GM12872 (cell line): ENCODE data around the gene RAB40B.

Experiments used
- TF ChIP-seq, protein P1 (sequence below): IDR thresholded peaks from 3 replicates; pipeline ENCODE4 v1.5.1; 2011; ENCODE audit warnings: low read depth, mild to moderate bottlenecking, low read length, moderate library complexity; ENCODE audit not compliant: insufficient read depth

The RAB40B gene

GRCh38 chr17:82736511-82737185 is 38.1 kb upstream of the RAB40B start:
- TF ChIP-seq, protein P1, sequence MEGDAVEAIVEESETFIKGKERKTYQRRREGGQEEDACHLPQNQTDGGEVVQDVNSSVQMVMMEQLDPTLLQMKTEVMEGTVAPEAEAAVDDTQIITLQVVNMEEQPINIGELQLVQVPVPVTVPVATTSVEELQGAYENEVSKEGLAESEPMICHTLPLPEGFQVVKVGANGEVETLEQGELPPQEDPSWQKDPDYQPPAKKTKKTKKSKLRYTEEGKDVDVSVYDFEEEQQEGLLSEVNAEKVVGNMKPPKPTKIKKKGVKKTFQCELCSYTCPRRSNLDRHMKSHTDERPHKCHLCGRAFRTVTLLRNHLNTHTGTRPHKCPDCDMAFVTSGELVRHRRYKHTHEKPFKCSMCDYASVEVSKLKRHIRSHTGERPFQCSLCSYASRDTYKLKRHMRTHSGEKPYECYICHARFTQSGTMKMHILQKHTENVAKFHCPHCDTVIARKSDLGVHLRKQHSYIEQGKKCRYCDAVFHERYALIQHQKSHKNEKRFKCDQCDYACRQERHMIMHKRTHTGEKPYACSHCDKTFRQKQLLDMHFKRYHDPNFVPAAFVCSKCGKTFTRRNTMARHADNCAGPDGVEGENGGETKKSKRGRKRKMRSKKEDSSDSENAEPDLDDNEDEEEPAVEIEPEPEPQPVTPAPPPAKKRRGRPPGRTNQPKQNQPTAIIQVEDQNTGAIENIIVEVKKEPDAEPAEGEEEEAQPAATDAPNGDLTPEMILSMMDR: no peak

DNA sequence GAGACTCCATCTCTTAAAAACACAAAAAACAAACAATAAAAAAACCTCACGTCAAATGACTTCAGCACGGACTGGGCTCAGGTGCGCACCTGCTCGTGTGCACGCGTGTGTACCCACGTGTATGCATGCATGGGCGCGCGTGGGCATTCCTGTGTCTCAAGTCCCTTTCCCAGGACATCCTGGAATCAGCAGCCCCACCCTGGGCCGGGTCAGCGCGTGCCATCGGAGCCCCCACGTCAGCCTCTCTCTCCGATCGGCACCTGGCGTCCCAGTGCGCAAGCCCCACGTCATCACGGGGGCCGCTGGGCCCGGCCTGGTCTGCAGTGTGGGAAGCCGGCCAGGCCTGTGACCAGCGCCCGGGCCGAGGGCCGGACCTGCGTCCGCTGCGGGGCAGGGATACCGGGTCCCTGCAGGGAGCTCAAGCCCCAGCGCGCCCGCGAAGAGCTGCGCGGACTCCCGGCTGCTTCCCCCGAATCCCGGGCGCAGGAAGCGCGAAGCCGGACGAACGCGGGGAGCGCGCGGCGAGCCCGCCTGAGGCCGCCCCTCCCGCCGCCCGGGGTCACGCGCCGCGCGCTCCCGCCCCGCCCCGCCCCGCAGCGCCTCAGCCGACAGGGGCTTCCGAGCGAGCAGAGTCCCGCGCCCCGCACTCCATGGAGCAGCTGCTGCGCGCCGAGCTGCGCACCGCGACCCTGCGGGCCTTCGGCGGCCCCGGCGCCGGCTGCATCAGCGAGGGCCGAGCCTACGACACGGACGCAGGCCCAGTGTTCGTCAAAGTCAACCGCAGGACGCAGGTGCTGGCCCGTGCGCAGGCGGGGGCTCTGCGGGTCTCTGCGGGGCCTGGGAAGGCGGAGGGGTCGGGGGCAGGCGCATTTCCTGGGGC is 36.7 kb upstream of the RAB40B start, which contains the start of gene FN3K:
Gene FN3K, plus strand, starts transcription at position 629 of the 880 bp plus-strand sequence. Its CDS starts 22 bp downstream, at position 651.
- TF ChIP-seq, protein P1: no peak

DNA sequence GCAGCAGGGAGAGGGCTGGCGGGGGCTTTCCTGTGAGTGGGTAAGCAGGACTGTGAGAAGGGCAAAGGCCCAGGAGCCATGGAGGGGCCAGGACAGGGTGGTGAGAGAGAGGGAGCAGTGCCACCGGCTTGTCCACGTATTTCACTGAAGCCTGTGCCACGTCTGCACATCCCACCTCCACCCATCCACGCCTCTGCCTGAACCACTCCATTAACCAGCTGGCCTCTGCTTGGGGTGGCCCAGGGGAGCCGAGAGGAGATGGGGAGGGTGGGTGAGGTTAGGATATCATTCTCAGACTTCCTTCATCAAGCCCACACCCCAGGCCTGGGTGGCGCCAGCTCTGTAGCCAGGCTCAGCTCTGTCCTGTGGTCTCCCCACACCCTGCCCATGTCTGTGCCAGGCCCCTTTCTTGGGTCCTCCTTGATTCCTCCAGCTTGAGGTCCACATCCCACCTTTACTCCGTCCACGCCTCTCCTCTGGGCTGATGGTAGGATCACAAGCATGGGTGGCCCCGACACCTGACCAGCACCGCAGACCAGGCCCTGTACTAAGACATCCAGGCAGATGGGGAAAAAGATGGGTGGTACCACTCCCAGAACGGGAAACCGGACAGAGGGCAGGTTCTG is 33.7 kb upstream of the RAB40B start:
- TF ChIP-seq, protein P1: no peak

DNA sequence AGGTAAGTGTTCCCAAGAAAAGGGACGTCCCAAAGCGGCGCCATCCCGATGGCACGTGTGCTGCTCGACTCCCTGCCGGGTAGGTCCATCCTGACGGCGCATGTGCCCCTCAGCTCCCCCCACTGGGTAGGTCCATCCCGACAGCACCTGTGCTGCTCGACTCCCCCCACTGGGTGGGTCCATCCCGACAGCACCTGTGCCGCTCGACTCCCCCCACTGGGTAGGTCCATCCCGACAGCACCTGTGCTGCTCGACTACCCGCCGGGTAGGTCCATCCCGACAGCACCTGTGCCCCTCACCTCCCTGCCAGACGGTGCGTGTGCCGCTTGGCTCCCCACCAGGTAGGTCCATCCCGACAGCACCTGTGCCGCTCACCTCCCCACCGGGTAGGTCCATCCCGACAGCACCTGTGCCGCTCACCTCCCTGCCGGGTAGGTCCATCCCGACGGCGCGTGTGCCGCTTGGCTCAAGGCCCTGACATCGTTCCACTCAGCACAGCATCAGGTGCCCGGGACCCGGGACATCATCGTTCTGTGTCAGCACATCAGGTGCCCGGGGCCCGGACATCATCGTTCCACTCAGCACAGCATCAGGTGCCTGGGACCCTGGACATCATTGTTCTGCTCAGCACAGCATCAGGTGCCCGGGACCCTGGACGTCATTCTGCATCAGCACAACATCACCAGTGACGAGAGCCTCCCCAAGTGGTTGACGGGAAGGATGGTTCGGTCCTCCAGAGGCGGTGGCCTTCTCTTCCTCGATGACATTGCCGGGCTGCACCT is 31.2 kb upstream of the RAB40B start:
- TF ChIP-seq, protein P1: no peak

DNA sequence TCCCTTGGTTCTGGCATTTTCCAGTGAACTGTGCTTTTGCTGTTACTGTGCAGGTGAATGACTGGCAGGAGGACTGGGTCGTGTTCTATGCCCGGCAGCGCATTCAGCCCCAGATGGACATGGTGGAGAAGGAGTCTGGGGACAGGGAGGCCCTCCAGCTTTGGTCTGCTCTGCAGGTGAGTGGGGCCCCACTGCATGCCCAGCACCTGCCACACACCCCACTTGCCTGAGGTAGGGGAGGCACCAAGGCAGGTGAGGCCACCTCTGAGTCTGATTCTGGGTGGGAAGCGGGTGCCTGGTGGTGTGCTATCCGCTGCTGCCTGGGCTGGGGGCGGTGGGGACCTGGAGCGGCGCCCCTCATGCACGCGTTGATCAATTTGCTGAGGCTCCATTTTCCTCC is 27.9 kb upstream of the RAB40B start:
- TF ChIP-seq, protein P1: no peak

DNA sequence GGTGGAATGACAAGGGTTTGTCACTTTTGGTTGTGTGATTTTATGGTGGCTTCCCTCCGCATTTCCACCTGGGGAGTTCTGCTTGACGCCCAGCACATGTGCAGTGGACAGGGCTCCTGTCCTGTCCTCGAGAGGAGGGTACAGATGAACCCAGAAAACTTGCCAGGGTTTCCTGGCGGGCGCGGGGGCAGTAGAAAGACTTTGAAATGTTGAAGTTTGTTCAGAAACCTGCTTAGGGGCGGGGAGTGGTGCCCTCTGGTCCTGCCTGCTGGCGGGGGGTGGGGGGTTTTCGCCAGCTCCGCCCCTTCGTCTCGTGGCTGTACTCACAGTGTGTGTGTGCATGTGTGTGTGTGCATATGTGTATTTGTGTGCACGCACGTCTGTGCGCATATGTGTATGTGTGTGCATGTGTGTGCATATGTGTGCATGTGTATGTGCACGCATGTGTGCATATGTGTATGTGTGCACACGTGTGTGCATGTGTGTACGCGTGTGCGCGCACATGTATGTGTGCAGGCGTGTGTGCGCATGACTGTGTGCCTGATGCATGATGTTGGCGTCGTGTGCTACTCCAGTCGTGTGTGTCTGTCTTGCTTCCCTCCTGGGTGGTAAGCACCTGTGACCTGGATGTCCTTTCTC is 24.8 kb upstream of the RAB40B start:
- TF ChIP-seq, protein P1: no peak
